Measurements from ENCODE around the gene EPS8. TPM values are rescaled to one million over a fixed set of nuclear protein-coding genes. Genes with fewer than 3 reads are reported as not detected.

Gene EPS8
- total RNA-seq, 1 donor from 2014 or later, result 2.4 TPM

DNA sequence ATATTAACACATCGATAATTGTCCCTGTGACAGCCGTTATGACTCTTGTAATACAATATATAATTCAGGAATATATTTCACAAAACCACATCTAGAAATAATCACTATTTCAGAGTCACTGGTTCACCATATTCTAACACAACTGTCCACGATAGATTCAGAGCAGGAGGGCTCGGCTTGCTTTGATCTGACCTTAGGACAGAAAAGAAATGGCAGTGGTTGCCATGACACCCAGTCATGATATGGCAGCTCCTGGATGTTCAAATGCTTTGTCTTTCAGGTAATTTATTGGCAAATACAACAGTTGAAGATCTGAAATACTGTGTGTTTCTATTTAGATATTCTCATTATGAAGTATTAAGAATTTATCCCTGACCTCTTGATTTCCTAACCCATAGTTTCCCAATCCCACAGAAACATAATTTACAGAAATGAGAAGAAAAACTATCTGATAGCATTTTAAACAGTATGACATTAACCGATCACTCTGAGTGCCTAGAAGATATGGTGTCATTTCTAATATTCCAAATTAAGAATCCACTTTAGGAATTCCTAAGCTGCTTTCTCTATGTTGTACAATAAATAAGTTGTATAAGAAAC lies 116.4 kb downstream of the EPS8 start:
- Mint-ChIP-seq H3K4me1 (no peaks in the 10 kb centered on the region), H3K9me3 (no peaks in the 10 kb centered on the region), H3K27me3 (peaks cover 10% of the 10 kb centered on the region), H3K36me3 (ENCODE audit: low read depth) (no peaks in the 10 kb centered on the region), H3K27ac (no peak overlapping the region), H3K4me3 (no peak overlapping the region)
- DNase-seq, result no peak
- intact Hi-C loops (cut with micrococcal nuclease), result no loop called here

- H3K4me3 Mint-ChIP-seq, result no peak overlapping the region
- no peak for DNase-seq
- intact Hi-C loops (cut with micrococcal nuclease), result no loop called here
- H3K4me1 Mint-ChIP-seq, result no peaks in the 10 kb centered on the region
- no peaks in the 10 kb centered on the region for H3K9me3 Mint-ChIP-seq
- H3K36me3 Mint-ChIP-seq (ENCODE audit: low read depth), result no peaks in the 10 kb centered on the region
- no peak overlapping the region for H3K27ac Mint-ChIP-seq
- H3K27me3 Mint-ChIP-seq, result peaks cover 8% of the 10 kb centered on the region
Observed at GRCh38 chr12:15670756-15671155, 118.4 kb downstream of the EPS8 start.

DNA sequence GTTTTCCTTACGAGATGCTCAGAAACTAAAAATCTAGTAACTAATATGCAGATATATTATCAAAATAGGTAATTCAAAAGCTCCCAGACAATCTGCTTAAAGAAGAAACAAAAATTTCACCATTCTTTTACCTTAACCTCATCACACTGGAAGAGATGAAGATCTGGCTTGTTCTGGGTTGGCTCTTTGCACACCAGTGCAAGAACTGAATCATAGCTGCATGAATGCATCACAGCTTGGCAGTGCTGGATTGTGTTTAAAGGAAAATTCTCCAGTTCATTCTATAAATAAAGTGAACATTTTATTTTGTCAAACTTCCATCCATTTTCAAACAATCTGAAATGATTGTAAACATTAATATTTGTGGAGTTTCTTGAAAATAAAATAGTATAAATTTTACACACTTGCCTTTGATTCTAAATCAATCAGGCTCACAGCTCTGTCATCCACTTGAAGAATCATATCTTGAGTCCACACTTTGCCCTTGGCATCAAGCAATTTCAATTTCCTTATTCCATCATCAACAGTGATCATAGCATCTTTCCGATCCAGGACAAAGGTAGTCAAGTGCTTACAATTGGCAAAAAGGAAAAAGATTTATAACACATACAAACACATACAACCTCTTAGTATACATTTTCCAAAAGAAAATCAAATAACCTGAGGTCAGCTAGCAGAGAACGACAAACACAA lies 119.8 kb downstream of the EPS8 start:
- peaks cover 8% of the 10 kb centered on the region for H3K27me3 Mint-ChIP-seq
- no peak overlapping the region for H3K4me3 Mint-ChIP-seq
- no peaks in the 10 kb centered on the region for H3K4me1 Mint-ChIP-seq
- no peaks in the 10 kb centered on the region for H3K36me3 Mint-ChIP-seq (ENCODE audit: low read depth)
- no peak for DNase-seq
- no peaks in the 10 kb centered on the region for H3K9me3 Mint-ChIP-seq
- H3K27ac Mint-ChIP-seq, result no peak overlapping the region
- intact Hi-C loops (cut with micrococcal nuclease), result no loop called here

DNA sequence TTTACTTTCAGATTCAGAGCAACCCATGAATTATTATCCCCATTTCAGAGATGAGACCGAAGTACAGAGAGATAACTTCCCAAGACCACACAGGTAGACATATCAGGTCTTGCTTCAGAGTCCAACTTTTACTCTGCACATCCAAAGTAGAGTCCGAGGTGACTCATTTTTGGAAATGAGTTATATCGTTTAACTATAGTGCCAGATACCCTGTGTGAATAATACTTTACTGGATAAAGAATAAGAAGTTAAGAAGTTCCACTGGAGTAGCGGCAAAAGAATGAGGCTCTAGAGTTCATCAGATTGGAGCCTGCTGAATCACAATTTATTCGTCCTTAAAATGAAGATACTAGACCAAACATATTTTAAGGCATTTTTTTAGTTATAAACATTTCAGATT lies 124.7 kb downstream of the EPS8 start:
- Mint-ChIP-seq H3K4me1 (no peaks in the 10 kb centered on the region), H3K9me3 (no peaks in the 10 kb centered on the region), H3K4me3 (no peak overlapping the region), H3K27me3 (peaks cover 1% of the 10 kb centered on the region), H3K27ac (no peak overlapping the region), H3K36me3 (ENCODE audit: low read depth) (no peaks in the 10 kb centered on the region)
- intact Hi-C loops (cut with micrococcal nuclease), result no loop called here
- DNase-seq, result no peak

GRCh38 chr12:15662983-15663659 lies 126.1 kb downstream of the EPS8 start:
- H3K9me3 Mint-ChIP-seq, result no peaks in the 10 kb centered on the region
- H3K27me3 Mint-ChIP-seq, result peaks cover 10% of the 10 kb centered on the region
- no peak for DNase-seq
- H3K4me3 Mint-ChIP-seq, result no peak overlapping the region
- H3K27ac Mint-ChIP-seq, result no peak overlapping the region
- H3K36me3 Mint-ChIP-seq (ENCODE audit: low read depth), result no peaks in the 10 kb centered on the region
- intact Hi-C loops (cut with micrococcal nuclease), result no loop called here
- H3K4me1 Mint-ChIP-seq, result no peaks in the 10 kb centered on the region

- intact Hi-C loops (cut with micrococcal nuclease), result no loop called here
- no peak overlapping the region for H3K27ac Mint-ChIP-seq
- H3K4me3 Mint-ChIP-seq, result no peak overlapping the region
- H3K4me1 Mint-ChIP-seq, result no peaks in the 10 kb centered on the region
- no peaks in the 10 kb centered on the region for H3K9me3 Mint-ChIP-seq
- no peaks in the 10 kb centered on the region for H3K36me3 Mint-ChIP-seq (ENCODE audit: low read depth)
- no peak for DNase-seq
- peaks cover 10% of the 10 kb centered on the region for H3K27me3 Mint-ChIP-seq
Observed at GRCh38 chr12:15662303-15662980, 126.7 kb downstream of the EPS8 start.

GRCh38 chr12:15651371-15651770 lies 137.8 kb downstream of the EPS8 start:
- Mint-ChIP-seq H3K4me1 (no peaks in the 10 kb centered on the region), H3K27me3 (peaks cover 9% of the 10 kb centered on the region), H3K9me3 (no peaks in the 10 kb centered on the region), H3K27ac (no peak overlapping the region), H3K4me3 (no peak overlapping the region), H3K36me3 (ENCODE audit: low read depth) (no peaks in the 10 kb centered on the region)
- DNase-seq, result no peak
- intact Hi-C loops (cut with micrococcal nuclease), result no loop called here

DNA sequence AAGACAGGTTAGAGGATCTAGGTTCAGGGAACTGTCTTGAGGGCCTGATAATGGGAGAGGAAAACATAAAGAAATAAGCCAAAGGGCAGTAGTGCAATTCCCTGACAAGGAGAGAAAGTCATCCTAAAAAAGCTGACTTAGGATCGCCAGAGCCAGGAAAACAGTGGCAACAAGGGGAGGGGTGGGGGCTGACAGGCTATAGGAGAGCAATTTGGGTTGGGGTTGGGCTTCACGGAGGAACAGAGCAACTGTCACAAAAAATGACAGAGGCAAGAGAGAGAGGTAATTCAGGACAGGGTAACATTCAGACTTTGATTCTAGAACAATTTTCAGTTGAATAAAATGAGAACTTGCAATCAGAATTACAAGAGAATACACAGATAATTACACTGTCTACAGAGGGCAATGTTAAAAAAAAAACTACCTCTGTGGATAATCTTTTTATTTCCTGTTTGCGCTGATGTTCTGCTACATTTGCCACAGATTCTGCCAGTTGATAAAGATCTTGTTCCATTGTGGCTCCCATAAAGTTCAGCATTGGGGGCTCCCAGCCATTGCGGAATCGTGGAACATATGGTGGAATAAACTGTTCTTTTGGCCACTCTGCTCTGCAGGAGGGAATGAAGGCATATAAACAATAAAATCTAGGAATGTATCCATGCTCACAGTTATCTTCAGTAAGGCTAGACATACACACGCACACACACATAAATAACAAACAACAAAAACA lies 138.6 kb downstream of the EPS8 start:
- Mint-ChIP-seq H3K9me3 (no peaks in the 10 kb centered on the region), H3K27ac (no peak overlapping the region), H3K4me1 (no peaks in the 10 kb centered on the region), H3K36me3 (ENCODE audit: low read depth) (no peaks in the 10 kb centered on the region), H3K4me3 (no peak overlapping the region), H3K27me3 (peaks cover 9% of the 10 kb centered on the region)
- DNase-seq, result no peak
- intact Hi-C loops (cut with micrococcal nuclease), result no loop called here

GRCh38 chr12:15649347-15649746 lies 139.8 kb downstream of the EPS8 start:
- Mint-ChIP-seq H3K4me3 (no peak overlapping the region), H3K36me3 (ENCODE audit: low read depth) (no peaks in the 10 kb centered on the region), H3K27me3 (peaks cover 9% of the 10 kb centered on the region), H3K4me1 (no peaks in the 10 kb centered on the region), H3K9me3 (no peaks in the 10 kb centered on the region), H3K27ac (no peak overlapping the region)
- no peak for DNase-seq
- intact Hi-C loops (cut with micrococcal nuclease), result no loop called here

GRCh38 chr12:15648558-15648957 lies 140.6 kb downstream of the EPS8 start:
- Mint-ChIP-seq H3K36me3 (ENCODE audit: low read depth) (no peaks in the 10 kb centered on the region), H3K4me3 (no peak overlapping the region), H3K9me3 (no peaks in the 10 kb centered on the region), H3K27me3 (peaks cover 9% of the 10 kb centered on the region), H3K4me1 (no peaks in the 10 kb centered on the region), H3K27ac (no peak overlapping the region)
- intact Hi-C loops (cut with micrococcal nuclease), result no loop called here
- no peak for DNase-seq

DNA sequence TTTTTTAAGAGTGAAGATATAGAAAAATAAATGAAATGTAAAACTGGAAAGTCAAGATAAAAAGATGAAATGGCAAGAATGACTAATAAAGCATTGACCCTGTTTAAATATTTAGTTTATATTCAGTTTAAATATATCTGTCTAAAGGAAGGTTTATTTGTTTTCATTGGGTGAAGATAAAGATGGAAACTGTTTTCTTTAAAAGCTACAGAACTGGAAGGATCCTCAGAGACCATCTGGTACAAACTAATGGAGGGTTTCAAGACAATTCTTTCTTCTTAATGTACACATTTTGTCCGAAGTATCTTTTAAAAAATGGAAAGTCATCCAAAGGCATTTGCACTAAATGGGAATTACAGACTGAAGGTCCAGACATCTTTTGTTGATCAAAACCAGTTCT lies 142.6 kb downstream of the EPS8 start:
- no peak overlapping the region for H3K27ac Mint-ChIP-seq
- no peaks in the 10 kb centered on the region for H3K4me1 Mint-ChIP-seq
- DNase-seq, result no peak

DNA sequence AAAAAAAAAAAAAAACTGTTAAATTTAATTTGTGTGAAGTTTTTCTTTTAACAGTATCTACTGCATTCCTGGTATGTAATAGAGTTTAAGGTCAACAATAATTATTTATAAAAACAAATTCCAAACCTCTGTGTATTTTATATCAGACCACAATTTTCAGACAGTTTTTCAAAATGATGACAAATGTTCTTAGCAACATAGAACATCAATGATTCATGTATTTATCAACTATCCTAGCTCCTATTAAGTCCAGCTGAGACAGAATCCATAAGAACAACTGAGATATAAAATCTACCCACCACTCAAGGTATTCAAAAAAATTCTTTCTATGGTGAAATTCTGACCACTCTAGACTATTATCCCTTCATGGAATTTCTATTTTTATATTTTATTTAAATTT lies 144.5 kb downstream of the EPS8 start:
- Mint-ChIP-seq H3K36me3 (ENCODE audit: low read depth) (no peaks in the 10 kb centered on the region), H3K4me1 (no peaks in the 10 kb centered on the region), H3K4me3 (no peak overlapping the region), H3K27ac (no peak overlapping the region), H3K9me3 (no peaks in the 10 kb centered on the region), H3K27me3 (peaks cover 2% of the 10 kb centered on the region)
- intact Hi-C loops (cut with micrococcal nuclease), result no loop called here
- DNase-seq, result no peak

More for the DNA sequence above, 142.6 kb downstream of the EPS8 start:
- H3K4me3 Mint-ChIP-seq, result no peak overlapping the region
- H3K9me3 Mint-ChIP-seq, result no peaks in the 10 kb centered on the region
- peaks cover 9% of the 10 kb centered on the region for H3K27me3 Mint-ChIP-seq
- intact Hi-C loops (cut with micrococcal nuclease), result no loop called here
- H3K36me3 Mint-ChIP-seq (ENCODE audit: low read depth), result no peaks in the 10 kb centered on the region

DNA sequence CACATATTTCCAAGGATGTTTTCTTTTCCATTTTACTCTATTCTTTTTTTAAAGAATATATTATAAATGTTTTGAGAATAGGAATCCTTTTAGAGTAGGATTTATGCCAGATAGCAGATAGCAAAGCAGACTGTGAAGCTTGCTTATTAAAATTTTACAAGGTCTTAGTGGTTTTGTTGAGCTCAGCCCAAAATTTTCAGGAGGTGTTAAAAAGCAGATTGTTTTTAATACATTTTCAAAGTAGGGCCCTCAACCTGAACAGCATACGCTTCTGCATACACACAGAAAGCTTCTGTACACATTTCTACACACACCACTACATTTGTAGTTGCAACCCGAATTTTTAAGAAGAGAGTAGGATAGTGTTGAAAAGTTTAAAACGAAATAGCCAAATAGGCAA lies 151.0 kb downstream of the EPS8 start:
- Mint-ChIP-seq H3K27me3 (peaks cover 15% of the 10 kb centered on the region), H3K9me3 (no peaks in the 10 kb centered on the region), H3K36me3 (ENCODE audit: low read depth) (no peaks in the 10 kb centered on the region), H3K4me3 (no peak overlapping the region), H3K27ac (no peak overlapping the region), H3K4me1 (no peaks in the 10 kb centered on the region)
- no peak for DNase-seq
- intact Hi-C loops (cut with micrococcal nuclease), result no loop called here
